Measurements from ENCODE around the gene UGCG.
"Not testable (repeated sequence)": the region's sequence is repeated elsewhere in the genome, so short reads cannot be mapped to it uniquely, and the experiment has no call there.

Gene UGCG

GRCh38 chr9:111917980-111918379 is 21.4 kb downstream of the UGCG start:
- no peak for DNase-seq (ENCODE audit: low read depth in 2 of 2, low spot score in 1 of 2)

- DNase-seq (ENCODE audit: low read depth in 2 of 2, low spot score in 1 of 2) = no peak
Observed at GRCh38 chr9:111919875-111920274, 23.3 kb downstream of the UGCG start.

GRCh38 chr9:111920531-111920930 is 23.9 kb downstream of the UGCG start:
- no peak for DNase-seq (ENCODE audit: low read depth in 2 of 2, low spot score in 1 of 2)

GRCh38 chr9:111922324-111923013 is 25.9 kb downstream of the UGCG start:
- no peak for DNase-seq (ENCODE audit: low read depth in 2 of 2, low spot score in 1 of 2)

GRCh38 chr9:111924281-111924680 is 27.7 kb downstream of the UGCG start:
- DNase-seq (ENCODE audit: low read depth in 2 of 2, low spot score in 1 of 2) = no peak

- no peak for DNase-seq (ENCODE audit: low read depth in 2 of 2, low spot score in 1 of 2)
Observed at GRCh38 chr9:111925017-111925770, 28.6 kb downstream of the UGCG start.

GRCh38 chr9:111925784-111926183 is 29.2 kb downstream of the UGCG start:
- DNase-seq (ENCODE audit: low read depth in 2 of 2, low spot score in 1 of 2) = no peak

GRCh38 chr9:111926421-111926875 is 29.8 kb downstream of the UGCG start:
- DNase-seq (ENCODE audit: low read depth in 2 of 2, low spot score in 1 of 2) = peak; percentile 9 to 26

- DNase-seq (ENCODE audit: low read depth in 2 of 2, low spot score in 1 of 2) = no peak
Observed at GRCh38 chr9:111928359-111928720, 31.7 kb downstream of the UGCG start.

- DNase-seq (ENCODE audit: low read depth in 2 of 2, low spot score in 1 of 2) = no peak
Observed at GRCh38 chr9:111934747-111935146, 38.1 kb downstream of the UGCG start.

- no peak for DNase-seq (ENCODE audit: low read depth in 2 of 2, low spot score in 1 of 2)
Observed at GRCh38 chr9:111936391-111936790, 39.8 kb downstream of the UGCG start.

GRCh38 chr9:111937301-111937700 is 40.7 kb downstream of the UGCG start:
- DNase-seq (ENCODE audit: low read depth in 2 of 2, low spot score in 1 of 2) = no peak

- DNase-seq (ENCODE audit: low read depth in 2 of 2, low spot score in 1 of 2) = no peak
Observed at GRCh38 chr9:111937781-111938426, 41.3 kb downstream of the UGCG start.

- DNase-seq (ENCODE audit: low read depth in 2 of 2, low spot score in 1 of 2) = no peak
Observed at GRCh38 chr9:111938427-111938800, 41.8 kb downstream of the UGCG start.

- DNase-seq (ENCODE audit: low read depth in 2 of 2, low spot score in 1 of 2) = no peak
Observed at GRCh38 chr9:111939322-111939721, 42.7 kb downstream of the UGCG start.

- DNase-seq (ENCODE audit: low read depth in 2 of 2, low spot score in 1 of 2) = no peak
Observed at GRCh38 chr9:111940697-111941096, 44.1 kb downstream of the UGCG start.

- no peak for DNase-seq (ENCODE audit: low read depth in 2 of 2, low spot score in 1 of 2)
Observed at GRCh38 chr9:111943200-111943599, 46.6 kb downstream of the UGCG start.

GRCh38 chr9:111943746-111944145 is 47.1 kb downstream of the UGCG start:
- no peak for DNase-seq (ENCODE audit: low read depth in 2 of 2, low spot score in 1 of 2)

- no peak for DNase-seq (ENCODE audit: low read depth in 2 of 2, low spot score in 1 of 2)
Observed at GRCh38 chr9:111944241-111944866, 47.7 kb downstream of the UGCG start.

GRCh38 chr9:111945216-111945615 is 48.6 kb downstream of the UGCG start:
- DNase-seq (ENCODE audit: low read depth in 2 of 2, low spot score in 1 of 2) = no peak

- DNase-seq (ENCODE audit: low read depth in 2 of 2, low spot score in 1 of 2) = not testable (repeated sequence)
Observed at GRCh38 chr9:111948109-111948508, 51.5 kb downstream of the UGCG start.

GRCh38 chr9:111948951-111949350 is 52.3 kb downstream of the UGCG start:
- DNase-seq (ENCODE audit: low read depth in 2 of 2, low spot score in 1 of 2) = no peak

Measured in stimulated activated CD8-positive, alpha-beta memory T cell treated with anti-CD3 and anti-CD28 coated beads, Interleukin-4, amount 100 ng/mL, for 1 hour (primary cell).